ENCODE results near the gene RPUSD1.
"Not testable (repeated sequence)": the region's sequence is repeated elsewhere in the genome, so short reads cannot be mapped to it uniquely, and the experiment has no call there.

RPUSD1 gene

DNA sequence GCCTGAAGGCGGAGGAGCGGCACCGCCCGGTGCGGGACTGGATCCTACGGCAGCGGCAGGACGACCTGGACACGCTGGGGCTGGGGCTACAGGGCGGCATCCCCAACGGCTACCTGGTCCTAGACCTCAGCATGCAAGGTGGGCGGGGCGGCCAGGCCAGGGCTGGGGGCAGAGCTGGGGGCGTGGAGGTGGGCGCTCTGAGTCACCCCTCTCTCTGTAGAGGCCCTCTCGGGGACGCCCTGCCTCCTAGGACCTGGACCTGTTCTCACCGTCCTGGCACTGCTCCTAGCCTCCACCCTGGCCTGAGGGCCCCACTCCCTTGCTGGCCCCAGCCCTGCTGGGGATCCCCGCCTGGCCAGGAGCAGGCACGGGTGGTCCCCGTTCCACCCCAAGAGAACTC is 19.8 kb downstream of the RPUSD1 start:
- DNase-seq (ENCODE audit: low read depth in 1 of 2, low spot score in 1 of 2): no peak

GRCh38 chr16:767743-768235 is 20.4 kb downstream of the RPUSD1 start:
- DNase-seq (ENCODE audit: low read depth in 1 of 2, low spot score in 1 of 2): no peak

DNA sequence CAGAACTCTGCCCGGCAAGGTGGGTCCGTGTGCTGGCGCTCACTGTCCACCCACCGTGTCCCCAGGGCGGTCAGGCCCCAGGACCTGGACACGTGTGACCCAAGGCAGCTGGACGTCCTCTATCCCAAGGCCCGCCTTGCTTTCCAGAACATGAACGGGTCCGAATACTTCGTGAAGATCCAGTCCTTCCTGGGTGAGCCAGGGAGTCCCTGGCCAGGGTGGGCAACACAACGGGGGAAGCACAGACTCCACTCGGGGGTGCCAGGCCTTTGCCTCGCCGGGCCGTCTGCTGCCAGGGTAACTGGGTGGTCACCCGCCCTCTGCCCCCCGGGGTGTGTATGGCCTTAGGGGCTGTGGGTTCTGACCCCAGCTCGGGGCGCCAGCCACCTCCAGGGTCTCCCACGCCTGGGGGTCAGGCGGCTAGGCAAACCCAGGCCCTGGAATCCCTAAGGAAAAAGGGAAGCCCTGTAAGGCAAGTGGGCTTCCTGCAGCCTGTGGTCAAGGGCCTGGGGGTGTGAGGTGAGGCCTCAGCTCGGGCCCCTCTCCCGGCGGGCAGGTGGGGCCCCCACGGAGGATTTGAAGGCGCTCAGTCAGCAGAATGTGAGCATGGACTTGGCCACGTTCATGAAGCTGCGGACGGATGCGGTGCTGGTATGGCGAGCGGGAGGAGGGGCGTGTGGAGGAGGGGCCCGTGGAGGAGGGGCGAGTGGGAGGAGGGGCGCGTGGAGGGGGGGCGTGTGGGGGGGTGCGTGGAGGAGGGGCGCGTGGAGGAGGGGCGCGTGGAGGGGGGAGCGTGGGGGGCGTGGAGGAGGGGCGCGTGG is 21.2 kb downstream of the RPUSD1 start:
- DNase-seq (ENCODE audit: low read depth in 1 of 2, low spot score in 1 of 2): no peak

GRCh38 chr16:766008-766819 is 22.0 kb downstream of the RPUSD1 start:
- no peak for DNase-seq (ENCODE audit: low read depth in 1 of 2, low spot score in 1 of 2)

DNA sequence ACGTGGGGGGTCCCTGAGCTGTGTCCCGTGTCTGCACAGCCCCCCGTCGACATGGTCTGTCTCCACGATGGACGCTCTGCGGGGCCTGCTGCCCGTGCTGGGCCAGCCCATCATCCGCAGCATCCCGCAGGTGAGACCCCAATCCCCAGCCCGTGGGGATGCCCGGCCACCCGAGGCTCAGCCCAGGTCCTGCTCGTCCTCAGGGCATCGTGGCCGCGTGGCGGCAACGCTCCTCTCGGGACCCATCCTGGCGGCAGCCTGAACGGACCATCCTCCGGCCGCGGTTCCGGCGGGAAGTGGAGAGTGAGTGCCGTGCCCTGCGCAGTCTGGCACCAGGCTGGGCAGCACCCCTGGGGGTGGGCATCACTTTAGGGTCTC is 22.7 kb downstream of the RPUSD1 start:
- no peak for DNase-seq (ENCODE audit: low read depth in 1 of 2, low spot score in 1 of 2)

GRCh38 chr16:764848-765487 is 23.2 kb downstream of the RPUSD1 start:
- DNase-seq (ENCODE audit: low read depth in 1 of 2, low spot score in 1 of 2): no peak

GRCh38 chr16:764184-764750 is 23.9 kb downstream of the RPUSD1 start:
- no peak for DNase-seq (ENCODE audit: low read depth in 1 of 2, low spot score in 1 of 2)

DNA sequence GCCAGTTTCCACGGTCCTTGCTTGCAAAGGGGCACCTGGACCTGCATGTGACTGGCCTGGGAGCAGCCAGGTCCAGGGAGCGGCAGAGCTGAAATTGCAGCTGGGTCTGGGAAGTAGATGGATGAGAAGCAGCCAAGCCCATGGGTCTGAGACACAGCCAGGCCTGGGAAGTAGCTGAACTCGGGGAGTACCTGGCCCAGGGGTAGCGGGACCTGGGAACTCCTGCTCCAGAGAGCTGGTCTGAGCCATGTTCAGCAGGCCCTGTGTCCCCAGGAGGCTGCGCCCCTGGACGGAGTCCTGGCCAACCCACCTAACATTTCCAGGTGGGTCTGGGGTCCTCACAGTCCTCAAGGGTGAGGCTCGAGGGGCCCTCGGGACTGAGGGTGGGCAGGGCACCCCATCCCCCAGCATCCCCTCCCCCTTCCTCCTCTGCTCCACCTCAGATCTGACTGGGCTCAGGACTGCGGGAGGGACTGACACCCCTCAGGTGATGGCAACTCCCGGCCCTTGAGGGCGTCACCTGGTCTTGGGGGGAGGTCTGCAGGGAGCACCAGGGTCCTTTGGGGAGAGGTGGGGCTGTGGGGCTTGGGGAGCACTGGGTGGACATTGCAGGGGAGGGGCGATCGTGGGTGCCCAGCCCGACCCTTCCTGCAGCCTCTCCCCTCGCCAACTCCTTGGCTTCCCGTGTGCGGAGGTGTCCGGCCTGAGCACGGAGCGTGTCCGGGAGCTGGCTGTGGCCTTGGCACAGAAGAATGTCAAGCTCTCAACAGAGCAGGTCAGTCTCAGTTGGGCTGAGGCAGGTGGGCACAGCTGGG is 24.6 kb downstream of the RPUSD1 start:
- no peak for DNase-seq (ENCODE audit: low read depth in 1 of 2, low spot score in 1 of 2)

DNA sequence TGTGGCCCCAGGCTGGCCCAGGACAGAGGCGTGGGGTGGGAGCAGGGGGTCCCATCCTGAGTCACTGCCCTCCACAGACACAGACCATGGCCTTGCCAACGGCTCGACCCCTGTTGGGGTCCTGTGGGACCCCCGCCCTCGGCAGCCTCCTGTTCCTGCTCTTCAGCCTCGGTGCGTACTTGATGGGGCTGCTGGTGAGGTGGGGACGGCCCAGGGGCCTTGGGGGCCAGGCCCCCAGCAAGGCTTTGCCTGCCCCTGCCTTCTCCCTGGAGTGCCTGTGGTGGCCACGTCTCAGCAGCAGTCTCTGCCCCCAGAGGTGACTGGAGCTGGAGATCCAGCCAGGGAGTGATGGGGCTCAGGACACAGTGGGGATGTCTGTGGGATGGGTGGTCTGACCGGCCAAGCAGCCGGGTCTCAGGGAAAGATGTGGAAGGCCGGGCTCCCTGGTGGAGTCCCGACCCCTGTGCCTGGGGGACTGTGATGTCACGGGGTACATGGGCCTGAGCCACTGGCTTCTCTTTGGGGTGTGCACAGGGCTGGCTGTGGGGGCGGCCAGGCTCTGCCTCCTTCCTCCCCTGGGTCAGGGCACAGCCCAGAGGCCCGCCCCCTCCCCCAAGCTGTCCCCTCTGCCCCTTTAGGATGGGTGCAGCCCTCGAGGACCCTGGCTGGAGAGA is 25.4 kb downstream of the RPUSD1 start:
- no peak for DNase-seq (ENCODE audit: low read depth in 1 of 2, low spot score in 1 of 2)

GRCh38 chr16:761625-762513 is 26.3 kb downstream of the RPUSD1 start:
- no peak for DNase-seq (ENCODE audit: low read depth in 1 of 2, low spot score in 1 of 2)

- no peak for DNase-seq (ENCODE audit: low read depth in 1 of 2, low spot score in 1 of 2)
These were observed 27.4 kb downstream of the RPUSD1 start, which contains the start of gene MSLN for GRCh38 chr16:760545-761343. MSLN (plus strand) TSS chr16:760734; CDS start chr16:762681, 1,947 bp downstream.

DNA sequence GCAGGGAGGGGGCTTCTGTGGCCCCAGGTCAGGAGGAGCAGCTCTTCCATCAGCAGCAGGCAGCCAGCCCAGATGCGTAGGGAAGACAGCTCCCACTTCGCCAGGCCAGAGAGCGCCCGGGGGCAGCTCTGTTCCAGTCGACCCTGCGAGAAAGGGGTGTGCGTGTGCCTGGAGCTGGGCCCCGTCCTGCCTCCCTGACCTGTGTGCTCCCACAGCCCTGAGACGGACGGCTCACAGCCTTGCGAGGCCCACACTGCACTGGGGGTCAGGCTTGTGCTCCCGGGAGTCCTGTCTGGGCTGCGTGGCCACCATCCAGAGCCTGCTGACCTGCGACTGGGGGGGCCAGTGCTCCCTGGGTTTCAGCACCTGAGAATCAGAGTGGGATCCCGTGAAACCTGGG is 28.1 kb downstream of the RPUSD1 start:
- no peak for DNase-seq (ENCODE audit: low read depth in 1 of 2, low spot score in 1 of 2)

- no peak for DNase-seq (ENCODE audit: low read depth in 1 of 2, low spot score in 1 of 2)
These were observed 28.9 kb downstream of the RPUSD1 start for GRCh38 chr16:759110-759910.

DNA sequence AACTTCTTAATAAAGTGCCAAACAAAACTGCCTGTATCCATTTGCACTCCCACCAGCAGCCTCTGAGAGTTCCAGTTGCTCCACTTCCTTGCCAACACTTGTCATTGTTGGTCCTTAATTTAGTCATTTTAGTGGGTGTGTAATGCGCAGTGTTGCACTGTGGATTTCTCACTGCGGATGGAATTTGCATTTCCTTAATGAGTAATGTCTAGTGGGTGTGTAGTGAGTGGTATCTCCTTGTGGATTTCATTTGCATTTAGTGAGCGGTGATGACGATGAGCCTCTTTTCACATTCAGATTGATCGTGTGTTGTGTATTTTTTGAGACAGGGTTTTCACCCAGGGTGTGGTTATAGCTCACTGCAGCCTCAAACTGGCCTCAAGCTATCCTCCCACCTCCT is 31.8 kb downstream of the RPUSD1 start:
- DNase-seq (ENCODE audit: low read depth in 1 of 2, low spot score in 1 of 2): no peak

DNA sequence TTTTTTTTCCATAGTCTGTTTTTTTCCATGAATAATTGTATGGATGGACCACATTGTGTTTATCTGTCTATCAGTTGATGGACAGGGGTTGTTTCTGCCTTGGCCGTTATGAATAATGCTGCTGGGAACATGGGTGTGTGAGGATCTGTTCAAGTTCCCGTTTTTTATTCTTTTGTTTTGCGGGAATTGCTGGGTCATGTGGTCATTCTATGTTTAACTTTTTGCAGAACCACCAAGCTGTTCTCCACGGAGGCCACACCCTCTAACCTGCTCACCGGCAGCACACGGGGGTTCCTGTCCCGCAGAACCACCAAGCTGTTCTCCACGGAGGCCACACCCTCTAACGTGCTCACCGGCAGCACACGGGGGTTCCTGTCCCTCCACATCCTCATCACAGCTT is 33.5 kb downstream of the RPUSD1 start:
- no peak for DNase-seq (ENCODE audit: low read depth in 1 of 2, low spot score in 1 of 2)

DNA sequence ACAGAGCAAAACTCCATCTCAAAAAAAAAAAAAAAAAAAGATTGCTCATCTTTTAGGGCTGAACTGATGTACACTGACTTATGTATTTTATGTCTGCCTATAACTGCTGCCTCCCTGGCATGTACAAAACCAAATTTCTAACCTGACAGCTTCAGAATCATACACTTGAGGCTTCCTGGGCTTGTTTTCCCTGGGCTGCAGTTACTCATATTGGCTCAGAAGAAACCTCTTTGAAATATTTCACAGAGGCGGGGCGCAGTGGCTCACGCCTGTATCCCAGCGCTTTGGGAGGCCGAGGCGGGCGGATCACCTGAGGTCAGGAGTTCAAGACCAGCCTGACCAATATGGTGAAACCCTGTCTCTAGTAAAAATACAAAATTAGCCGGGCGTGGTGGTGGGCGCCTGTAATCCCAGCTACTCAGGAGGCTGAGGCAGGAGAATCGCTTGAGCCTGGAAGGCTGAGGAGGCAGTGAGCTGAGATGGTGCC is 34.0 kb downstream of the RPUSD1 start:
- DNase-seq (ENCODE audit: low read depth in 1 of 2, low spot score in 1 of 2): not testable (repeated sequence)

- no peak for DNase-seq (ENCODE audit: low read depth in 1 of 2, low spot score in 1 of 2)
These were observed 36.2 kb downstream of the RPUSD1 start for GRCh38 chr16:752007-752312.
